ENCODE measurements around the gene SMOC1. TPM values are rescaled to one million over a fixed set of nuclear protein-coding genes. Genes with fewer than 3 reads are reported as not detected.

The SMOC1 gene
- total and polyA plus RNA-seq, 7 experiments from 2014 or later: 0.71 TPM; not detected in 6

- H3K9me3 ChIP-seq (ENCODE audit: control insufficient read depth in 2 of 3, low read length in 3 of 3): no peaks in the 10 kb centered on the region
- Mint-ChIP-seq H3K4me3 (no peak overlapping the region), H3K9me3 (no peaks in the 10 kb centered on the region), H3K27me3 (peaks cover 0 to 15% (median 10%) of the 10 kb centered on the region in 5 donors), H3K4me1 (no peaks in the 10 kb centered on the region), H3K27ac (no peak overlapping the region), H3K36me3 (no peaks in the 10 kb centered on the region)
- ChIA-PET CTCF (no interaction called here), POLR2A (no interaction called here)
- no peaks in the 10 kb centered on the region for H3K36me3 ChIP-seq (ENCODE audit: control insufficient read depth in 2 of 3, insufficient read depth in 3 of 3, low read length in 3 of 3)
- no peak overlapping the region for H3K4me3 ChIP-seq (ENCODE audit: low read length)
- no peaks in the 10 kb centered on the region for H3K27me3 ChIP-seq (ENCODE audit: control insufficient read depth in 2 of 2, insufficient read depth in 2 of 2, low read length in 2 of 2)
- ATAC-seq: no peak
- no peaks in the 10 kb centered on the region for H3K4me1 ChIP-seq (ENCODE audit: control insufficient read depth in 2 of 2, insufficient read depth in 2 of 2, low read length in 2 of 2)
- no peak overlapping the region for H3K27ac ChIP-seq (ENCODE audit: low read depth, low read length)
- intact Hi-C loops (cut with micrococcal nuclease): no loop called here
- DNase-seq: no peak
Observed at GRCh38 chr14:69845050-69845581, 34.1 kb upstream of the SMOC1 start.

- no peak for DNase-seq
- Histone ChIP-seq H3K4me1 (ENCODE audit: control insufficient read depth in 2 of 2, insufficient read depth in 2 of 2, low read length in 2 of 2) (no peaks in the 10 kb centered on the region), H3K36me3 (ENCODE audit: control insufficient read depth in 2 of 3, insufficient read depth in 3 of 3, low read length in 3 of 3) (no peaks in the 10 kb centered on the region), H3K27ac (ENCODE audit: low read depth, low read length) (no peak overlapping the region), H3K9me3 (ENCODE audit: control insufficient read depth in 2 of 3, low read length in 3 of 3) (no peaks in the 10 kb centered on the region), H3K4me3 (ENCODE audit: low read length) (no peak overlapping the region), H3K27me3 (ENCODE audit: control insufficient read depth in 2 of 2, insufficient read depth in 2 of 2, low read length in 2 of 2) (no peaks in the 10 kb centered on the region)
- Mint-ChIP-seq H3K36me3 (no peaks in the 10 kb centered on the region), H3K9me3 (no peaks in the 10 kb centered on the region), H3K4me1 (no peaks in the 10 kb centered on the region), H3K27me3 (peaks cover 0 to 15% (median 10%) of the 10 kb centered on the region in 5 donors), H3K4me3 (no peak overlapping the region), H3K27ac (peak overlapping the region in 1 of 9 donors; percentile 28)
- ATAC-seq: no peak
- intact Hi-C loops (cut with micrococcal nuclease): no loop called here
- CTCF ChIA-PET: no interaction called here
- POLR2A ChIA-PET: no interaction called here
Observed at GRCh38 chr14:69845787-69846186, 33.4 kb upstream of the SMOC1 start.

GRCh38 chr14:69848156-69848555 lies 31.1 kb upstream of the SMOC1 start:
- no peak for ATAC-seq
- no peak overlapping the region for H3K4me3 Mint-ChIP-seq
- ChIA-PET CTCF (no interaction called here), POLR2A (no interaction called here)
- Histone ChIP-seq H3K4me3 (ENCODE audit: low read length) (no peak overlapping the region), H3K9me3 (ENCODE audit: control insufficient read depth in 2 of 3, low read length in 3 of 3) (no peaks in the 10 kb centered on the region), H3K36me3 (ENCODE audit: control insufficient read depth in 2 of 3, insufficient read depth in 3 of 3, low read length in 3 of 3) (no peaks in the 10 kb centered on the region), H3K27me3 (ENCODE audit: control insufficient read depth in 2 of 2, insufficient read depth in 2 of 2, low read length in 2 of 2) (no peaks in the 10 kb centered on the region), H3K4me1 (ENCODE audit: control insufficient read depth in 2 of 2, insufficient read depth in 2 of 2, low read length in 2 of 2) (no peaks in the 10 kb centered on the region), H3K27ac (ENCODE audit: low read depth, low read length) (no peak overlapping the region)
- H3K4me1 Mint-ChIP-seq: no peaks in the 10 kb centered on the region
- intact Hi-C loops (cut with micrococcal nuclease): no loop called here
- H3K27me3 Mint-ChIP-seq: peaks cover 0 to 15% (median 10%) of the 10 kb centered on the region in 5 donors
- no peaks in the 10 kb centered on the region for H3K36me3 Mint-ChIP-seq
- no peak for DNase-seq
- H3K27ac Mint-ChIP-seq: no peak overlapping the region
- no peaks in the 10 kb centered on the region for H3K9me3 Mint-ChIP-seq

GRCh38 chr14:69848903-69849391 lies 30.3 kb upstream of the SMOC1 start:
- no peak overlapping the region for H3K27ac Mint-ChIP-seq
- Histone ChIP-seq H3K27me3 (ENCODE audit: control insufficient read depth in 2 of 2, insufficient read depth in 2 of 2, low read length in 2 of 2) (no peaks in the 10 kb centered on the region), H3K4me1 (ENCODE audit: control insufficient read depth in 2 of 2, insufficient read depth in 2 of 2, low read length in 2 of 2) (no peaks in the 10 kb centered on the region), H3K4me3 (ENCODE audit: low read length) (no peak overlapping the region), H3K27ac (ENCODE audit: low read depth, low read length) (no peak overlapping the region), H3K9me3 (ENCODE audit: control insufficient read depth in 2 of 3, low read length in 3 of 3) (no peaks in the 10 kb centered on the region), H3K36me3 (ENCODE audit: control insufficient read depth in 2 of 3, insufficient read depth in 3 of 3, low read length in 3 of 3) (no peaks in the 10 kb centered on the region)
- ChIA-PET POLR2A (no interaction called here), CTCF (no interaction called here)
- no peak overlapping the region for H3K4me3 Mint-ChIP-seq
- H3K4me1 Mint-ChIP-seq: no peaks in the 10 kb centered on the region
- H3K9me3 Mint-ChIP-seq: no peaks in the 10 kb centered on the region
- intact Hi-C loops (cut with micrococcal nuclease): no loop called here
- peaks cover 0 to 12% (median 9%) of the 10 kb centered on the region in 5 donors for H3K27me3 Mint-ChIP-seq
- DNase-seq (no peak), ATAC-seq (no peak)
- no peaks in the 10 kb centered on the region for H3K36me3 Mint-ChIP-seq

- DNase-seq: no peak
- H3K9me3 ChIP-seq (ENCODE audit: control insufficient read depth in 2 of 3, low read length in 3 of 3): no peaks in the 10 kb centered on the region
- ChIA-PET CTCF (no interaction called here), POLR2A (no interaction called here)
- no peaks in the 10 kb centered on the region for H3K36me3 Mint-ChIP-seq
- H3K4me3 Mint-ChIP-seq: no peak overlapping the region
- no peak overlapping the region for H3K4me3 ChIP-seq (ENCODE audit: low read length)
- peaks cover 0 to 14% (median 12%) of the 10 kb centered on the region in 5 donors for H3K27me3 Mint-ChIP-seq
- intact Hi-C loops (cut with micrococcal nuclease): no loop called here
- no peaks in the 10 kb centered on the region for H3K36me3 ChIP-seq (ENCODE audit: control insufficient read depth in 2 of 3, insufficient read depth in 3 of 3, low read length in 3 of 3)
- H3K27me3 ChIP-seq (ENCODE audit: control insufficient read depth in 2 of 2, insufficient read depth in 2 of 2, low read length in 2 of 2): no peaks in the 10 kb centered on the region
- H3K27ac Mint-ChIP-seq: no peak overlapping the region
- no peaks in the 10 kb centered on the region for H3K9me3 Mint-ChIP-seq
- no peaks in the 10 kb centered on the region for H3K4me1 ChIP-seq (ENCODE audit: control insufficient read depth in 2 of 2, insufficient read depth in 2 of 2, low read length in 2 of 2)
- H3K4me1 Mint-ChIP-seq: no peaks in the 10 kb centered on the region
- no peak overlapping the region for H3K27ac ChIP-seq (ENCODE audit: low read depth, low read length)
- no peak for ATAC-seq
Observed at GRCh38 chr14:69850086-69850735, 29.0 kb upstream of the SMOC1 start.

GRCh38 chr14:69850736-69851112 lies 28.5 kb upstream of the SMOC1 start:
- no peaks in the 10 kb centered on the region for H3K4me1 Mint-ChIP-seq
- no peak overlapping the region for H3K27ac Mint-ChIP-seq
- no peak overlapping the region for H3K4me3 Mint-ChIP-seq
- H3K4me3 ChIP-seq (ENCODE audit: low read length): no peak overlapping the region
- intact Hi-C loops (cut with micrococcal nuclease): no loop called here
- peaks cover 0 to 13% (median 10%) of the 10 kb centered on the region in 5 donors for H3K27me3 Mint-ChIP-seq
- no peaks in the 10 kb centered on the region for H3K36me3 Mint-ChIP-seq
- POLR2A ChIA-PET: no interaction called here
- H3K9me3 Mint-ChIP-seq: no peaks in the 10 kb centered on the region
- ATAC-seq (no peak), DNase-seq (no peak)
- H3K36me3 ChIP-seq (ENCODE audit: control insufficient read depth in 2 of 3, insufficient read depth in 3 of 3, low read length in 3 of 3): no peaks in the 10 kb centered on the region
- CTCF ChIA-PET: no interaction called here
- H3K4me1 ChIP-seq (ENCODE audit: control insufficient read depth in 2 of 2, insufficient read depth in 2 of 2, low read length in 2 of 2): no peaks in the 10 kb centered on the region
- H3K9me3 ChIP-seq (ENCODE audit: control insufficient read depth in 2 of 3, low read length in 3 of 3): no peaks in the 10 kb centered on the region
- no peaks in the 10 kb centered on the region for H3K27me3 ChIP-seq (ENCODE audit: control insufficient read depth in 2 of 2, insufficient read depth in 2 of 2, low read length in 2 of 2)
- no peak overlapping the region for H3K27ac ChIP-seq (ENCODE audit: low read depth, low read length)
